HL-60 (cell line): ENCODE data around the gene TSPAN31.
"Not testable (repeated sequence)": the region's sequence is repeated elsewhere in the genome, so short reads cannot be mapped to it uniquely, and the experiment has no call there.

ENCODE experiments used
- DNase-seq, 2 experiments: peaks; one replicate each; pipeline ENCODE4 v3.0.0-alpha.2; 2010 to 2020; ENCODE audit warnings: low read depth in 1 of 2, low spot score in 1 of 2
- H3K27ac ChIP-seq: fragments of 250-450 bp; sonication (Bioruptor Pico); replicated peaks from 2 replicates; pipeline ENCODE4 v1.5.1; 2020; ENCODE audit warnings: mild to moderate bottlenecking, moderate library complexity
- H3K27me3 ChIP-seq: fragments of 250-450 bp; sonication (Bioruptor Pico); 2 replicates; pipeline ENCODE4 v1.5.1; 2021; ENCODE audit warnings: mild to moderate bottlenecking, moderate library complexity; ENCODE audit not compliant: insufficient read depth, poor library complexity, severe bottlenecking
- H3K4me3 ChIP-seq: replicated peaks from 2 replicates; pipeline ENCODE4 v1.5.1; 2011; ENCODE audit warnings: mild to moderate bottlenecking, control low read depth, low read length; ENCODE audit not compliant: insufficient read depth
- CTCF ChIP-seq: IDR thresholded peaks from one replicate; pipeline ENCODE4 v1.5.1; 2011; ENCODE audit warnings: low read length, control low read depth, inconsistent platforms; ENCODE audit not compliant: insufficient read depth
- GABPA ChIP-seq: IDR thresholded peaks from 2 replicates; pipeline ENCODE4 v1.6.1; 2012; ENCODE audit warnings: low read depth
- POLR2AphosphoS5 ChIP-seq: IDR thresholded peaks from 2 replicates; pipeline ENCODE4 v1.6.1; 2012; ENCODE audit warnings: low read depth
- SPI1 ChIP-seq: IDR thresholded peaks from 2 replicates; pipeline ENCODE4 v1.6.1; 2012; ENCODE audit warnings: low read depth, mild to moderate bottlenecking, borderline replicate concordance
- TF ChIP-seq, protein P1 (sequence below): IDR thresholded peaks from 2 replicates; pipeline ENCODE4 v1.6.1; 2012; ENCODE audit warnings: low read depth; ENCODE audit not compliant: insufficient replicate concordance

The TSPAN31 gene

GRCh38 chr12:57771236-57771872, 26.5 kb downstream of the TSPAN31 start:
- TF ChIP-seq SPI1 = no peak
- TF ChIP-seq, protein P1, sequence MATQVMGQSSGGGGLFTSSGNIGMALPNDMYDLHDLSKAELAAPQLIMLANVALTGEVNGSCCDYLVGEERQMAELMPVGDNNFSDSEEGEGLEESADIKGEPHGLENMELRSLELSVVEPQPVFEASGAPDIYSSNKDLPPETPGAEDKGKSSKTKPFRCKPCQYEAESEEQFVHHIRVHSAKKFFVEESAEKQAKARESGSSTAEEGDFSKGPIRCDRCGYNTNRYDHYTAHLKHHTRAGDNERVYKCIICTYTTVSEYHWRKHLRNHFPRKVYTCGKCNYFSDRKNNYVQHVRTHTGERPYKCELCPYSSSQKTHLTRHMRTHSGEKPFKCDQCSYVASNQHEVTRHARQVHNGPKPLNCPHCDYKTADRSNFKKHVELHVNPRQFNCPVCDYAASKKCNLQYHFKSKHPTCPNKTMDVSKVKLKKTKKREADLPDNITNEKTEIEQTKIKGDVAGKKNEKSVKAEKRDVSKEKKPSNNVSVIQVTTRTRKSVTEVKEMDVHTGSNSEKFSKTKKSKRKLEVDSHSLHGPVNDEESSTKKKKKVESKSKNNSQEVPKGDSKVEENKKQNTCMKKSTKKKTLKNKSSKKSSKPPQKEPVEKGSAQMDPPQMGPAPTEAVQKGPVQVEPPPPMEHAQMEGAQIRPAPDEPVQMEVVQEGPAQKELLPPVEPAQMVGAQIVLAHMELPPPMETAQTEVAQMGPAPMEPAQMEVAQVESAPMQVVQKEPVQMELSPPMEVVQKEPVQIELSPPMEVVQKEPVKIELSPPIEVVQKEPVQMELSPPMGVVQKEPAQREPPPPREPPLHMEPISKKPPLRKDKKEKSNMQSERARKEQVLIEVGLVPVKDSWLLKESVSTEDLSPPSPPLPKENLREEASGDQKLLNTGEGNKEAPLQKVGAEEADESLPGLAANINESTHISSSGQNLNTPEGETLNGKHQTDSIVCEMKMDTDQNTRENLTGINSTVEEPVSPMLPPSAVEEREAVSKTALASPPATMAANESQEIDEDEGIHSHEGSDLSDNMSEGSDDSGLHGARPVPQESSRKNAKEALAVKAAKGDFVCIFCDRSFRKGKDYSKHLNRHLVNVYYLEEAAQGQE = no peak
- no peak for TF ChIP-seq POLR2AphosphoS5
- TF ChIP-seq GABPA = no peak
- TF ChIP-seq CTCF = no peak
- Histone ChIP-seq H3K27ac (peak overlapping the region; percentile 96), H3K4me3 (peak overlapping the region; percentile 79), H3K27me3 (peaks cover 6% of the 10 kb centered on the region)
- DNase-seq = peak; percentile 91 to 96

DNA sequence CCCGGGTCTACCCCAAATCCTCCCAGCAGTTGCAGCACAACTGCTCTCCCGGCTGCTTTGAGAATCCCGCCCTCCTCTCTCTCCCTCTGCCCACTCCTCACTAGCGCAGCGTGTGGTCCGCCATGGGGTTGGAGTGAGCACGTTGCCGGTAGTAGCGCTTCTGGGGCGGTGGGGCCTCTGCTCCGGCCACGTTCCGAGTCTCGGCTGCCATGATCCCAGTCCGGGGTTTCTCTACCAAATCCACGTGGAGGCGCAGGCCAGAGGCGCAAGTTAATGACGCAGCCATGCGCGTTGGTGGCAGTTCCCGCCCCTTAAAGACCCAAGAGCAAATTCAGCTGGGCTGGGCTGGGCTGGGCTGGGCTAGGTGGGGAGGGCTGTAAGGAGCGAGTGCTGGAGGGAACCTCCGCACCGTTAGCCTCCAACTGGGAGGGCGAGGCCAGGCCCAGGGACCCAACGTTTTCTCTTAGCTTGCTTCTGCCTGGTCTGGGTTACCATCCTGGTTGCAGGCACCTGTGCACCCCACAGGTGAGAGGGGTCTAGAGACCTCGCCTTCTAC, 27.1 kb downstream of the TSPAN31 start, which contains the start of gene METTL1:
Gene METTL1, minus strand, starts transcription at position 233 of the 556 bp plus-strand sequence. Its CDS starts 22 bp downstream, at position 211.
- Histone ChIP-seq H3K27me3 (peaks cover 1% of the 10 kb centered on the region), H3K27ac (peak within 1 kb of the TSS; percentile 96), H3K4me3 (peak within 1 kb of the TSS; percentile 79)
- peak; percentile 95 to 98 for DNase-seq
- TF ChIP-seq CTCF (no peak), POLR2AphosphoS5 (peak; percentile 93), SPI1 (no peak), GABPA (no peak)
- TF ChIP-seq, protein P1 = peak; percentile 76

DNA sequence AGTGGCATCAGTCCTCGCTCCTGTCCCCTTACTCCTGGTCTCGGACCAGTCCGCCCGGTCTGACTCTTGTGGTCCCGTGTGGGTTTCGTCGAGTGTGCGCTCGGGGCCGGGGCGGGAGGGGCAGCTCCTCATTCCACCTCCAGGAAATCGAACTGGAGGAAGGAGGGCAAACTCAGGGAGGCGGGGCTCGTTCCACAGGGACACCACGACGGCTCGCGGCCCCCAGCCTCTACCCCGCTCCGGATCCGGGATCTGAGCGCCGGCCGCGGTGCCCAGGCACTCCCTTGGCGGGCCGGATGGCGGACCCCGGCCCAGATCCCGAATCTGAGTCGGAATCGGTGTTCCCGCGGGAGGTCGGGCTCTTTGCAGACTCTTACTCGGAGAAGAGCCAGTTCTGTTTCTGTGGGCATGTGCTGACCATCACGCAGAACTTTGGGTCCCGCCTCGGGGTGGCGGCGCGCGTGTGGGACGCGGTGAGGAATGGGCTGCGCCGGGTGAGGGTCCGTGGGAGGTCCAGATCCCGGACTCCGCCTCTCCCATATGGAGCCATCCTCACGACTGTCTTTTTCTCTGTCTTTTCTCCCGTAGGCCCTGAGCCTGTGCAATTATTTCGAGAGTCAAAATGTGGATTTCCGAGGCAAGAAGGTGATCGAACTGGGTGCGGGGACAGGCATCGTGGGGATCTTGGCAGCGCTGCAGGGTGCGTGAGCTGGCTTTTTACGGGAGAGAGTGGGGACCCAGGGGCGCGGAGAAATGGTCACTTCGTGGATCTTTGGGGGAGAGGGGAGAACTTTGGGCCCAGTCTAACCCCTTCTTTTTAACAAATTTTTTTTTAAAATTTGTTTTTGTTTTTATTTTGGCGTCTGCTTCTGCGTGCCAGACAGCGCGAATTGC, 27.8 kb downstream of the TSPAN31 start, which contains the start of gene EEF1AKMT3:
Gene EEF1AKMT3, plus strand, starts transcription at position 186 of the 894 bp plus-strand sequence. Its CDS starts 111 bp downstream, at position 297.
- DNase-seq = peak in 1 of 2 experiments; percentile 49
- Histone ChIP-seq H3K27me3 (no peaks in the 10 kb centered on the region), H3K4me3 (peak within 1 kb of the TSS; percentile 79), H3K27ac (peak within 1 kb of the TSS; percentile 96)
- TF ChIP-seq CTCF (no peak), POLR2AphosphoS5 (no peak; the same call in 1 of the 2 replicates), SPI1 (no peak), GABPA (no peak)
- TF ChIP-seq, protein P1 = no peak

- DNase-seq, H3K4me3 ChIP-seq, H3K27me3 ChIP-seq, H3K27ac ChIP-seq: not testable (repeated sequence)
Measured at GRCh38 chr12:57774634-57775033, 29.8 kb downstream of the TSPAN31 start.
